MG63 (cell line): Measurements from ENCODE around the gene TRIM9. TPM values are rescaled to one million over a fixed set of nuclear protein-coding genes. Genes with fewer than 3 reads are reported as not detected.
"Not testable (repeated sequence)": the region's sequence is repeated elsewhere in the genome, so short reads cannot be mapped to it uniquely, and the experiment has no call there.

Experiments used
- DNase-seq: peaks from one replicate; pipeline ENCODE4 v3.0.0-alpha.2; 2020
- H3K27me3 ChIP-seq: fragments of 250-450 bp; sonication (Bioruptor Pico); 2 replicates; pipeline ENCODE4 v1.5.1; 2020; ENCODE audit warnings: mild to moderate bottlenecking, moderate library complexity
- H3K36me3 ChIP-seq: fragments of 250-450 bp; sonication (Bioruptor Pico); 2 replicates; pipeline ENCODE4 v1.5.1; 2020; ENCODE audit warnings: mild to moderate bottlenecking, moderate library complexity
- H3K4me3 ChIP-seq: fragments of 250-450 bp; sonication (Bioruptor Pico); 2 replicates; pipeline ENCODE4 v1.5.1; 2020; ENCODE audit warnings: mild to moderate bottlenecking, moderate library complexity
- H3K9me3 ChIP-seq: fragments of 250-450 bp; sonication (Bioruptor Pico); 2 replicates; pipeline ENCODE4 v1.5.1; 2020; ENCODE audit warnings: mild to moderate bottlenecking, moderate library complexity
- total RNA-seq: library from RNA; depleted of rRNA; stranded (reverse); fragments of >200 nt; shearing (Covaris generic); gene quantifications from 2 replicates; pipeline ENCODE4 v1.2.3, GENCODE V29; 2014; ENCODE audit warnings: low replicate concordance

TRIM9 gene
- total RNA-seq, 1 experiment from 2014 or later: 0.33 TPM

DNA sequence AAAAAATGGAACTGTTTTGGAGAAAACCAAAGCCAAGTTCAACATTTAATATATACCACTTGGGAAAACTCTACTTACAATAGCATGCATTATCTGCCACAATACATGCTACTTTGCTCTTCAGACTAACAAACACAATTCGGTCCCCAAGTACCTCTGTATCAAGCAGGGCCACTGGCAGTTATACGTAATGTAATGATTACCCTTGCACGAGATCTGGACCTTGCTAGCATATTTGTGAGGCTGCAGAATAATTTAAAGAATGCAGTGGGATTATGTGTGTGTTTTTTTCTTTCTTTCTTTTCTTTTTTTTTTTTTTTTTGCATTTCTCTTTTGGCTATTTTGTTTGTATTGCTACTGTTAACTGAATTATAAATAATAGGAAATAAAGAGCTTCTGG is 127.8 kb downstream of the TRIM9 start:
- H3K9me3 ChIP-seq: no peaks in the 10 kb centered on the region
- H3K36me3 ChIP-seq: no peaks in the 10 kb centered on the region
- no peak for DNase-seq
- no peak overlapping the region for H3K4me3 ChIP-seq
- no peaks in the 10 kb centered on the region for H3K27me3 ChIP-seq

DNA sequence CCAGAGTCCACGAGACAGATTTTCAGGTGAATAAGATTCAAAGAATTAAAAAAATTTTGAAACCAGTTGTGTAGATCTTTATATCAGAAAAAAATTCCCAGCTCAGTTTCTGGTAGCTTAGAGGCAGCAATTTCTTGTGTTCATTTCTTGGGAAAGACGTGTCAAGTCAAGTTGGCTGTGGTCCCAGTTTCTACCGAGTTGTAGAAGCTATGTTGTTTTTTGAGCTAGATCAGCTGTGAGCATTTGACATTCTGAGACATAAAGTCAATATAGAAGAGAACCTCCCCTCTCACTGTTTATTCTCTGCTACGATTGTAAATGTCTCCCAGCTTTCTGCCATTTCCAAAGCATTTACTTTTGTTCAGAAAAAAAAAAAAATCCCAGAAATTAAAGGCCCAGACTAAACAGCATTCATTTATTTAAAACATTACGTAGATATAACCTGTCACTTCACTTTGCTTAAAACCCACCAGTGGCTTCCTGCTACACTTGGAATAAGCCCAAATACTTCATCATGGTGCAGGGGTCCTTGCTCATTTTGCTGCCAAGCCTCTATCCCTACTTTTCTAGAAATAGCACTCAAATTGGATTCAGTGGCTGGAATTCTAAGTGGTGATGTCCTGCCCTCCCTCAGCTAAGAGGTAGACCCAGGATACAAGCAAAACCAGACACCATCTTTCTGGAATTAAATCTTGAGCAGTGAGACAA is 130.1 kb downstream of the TRIM9 start:
- Histone ChIP-seq H3K36me3 (no peaks in the 10 kb centered on the region), H3K27me3 (no peaks in the 10 kb centered on the region), H3K9me3 (no peaks in the 10 kb centered on the region), H3K4me3 (no peak overlapping the region)
- peak; percentile 12 for DNase-seq

DNA sequence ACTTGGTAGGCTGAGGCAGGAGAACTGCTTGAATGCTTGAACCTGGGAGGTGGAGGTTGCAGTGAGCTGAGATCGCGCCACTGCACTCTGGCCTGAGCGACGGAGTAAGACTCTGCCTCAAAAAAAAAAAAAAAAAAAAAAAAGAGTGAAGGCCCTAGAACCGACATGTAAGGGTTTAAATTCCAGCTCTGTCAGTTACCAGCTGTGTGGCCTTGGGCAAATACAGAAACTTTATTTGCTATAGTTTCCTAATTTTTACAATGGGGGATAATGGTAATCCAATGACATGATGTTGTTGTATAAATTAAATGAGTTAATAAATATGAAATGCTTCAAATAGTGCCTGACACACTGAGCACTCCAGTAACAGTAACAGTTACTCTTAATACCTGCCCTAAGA is 131.0 kb downstream of the TRIM9 start:
- H3K9me3 ChIP-seq: no peaks in the 10 kb centered on the region
- H3K36me3 ChIP-seq: no peaks in the 10 kb centered on the region
- H3K4me3 ChIP-seq: no peak overlapping the region
- no peaks in the 10 kb centered on the region for H3K27me3 ChIP-seq
- DNase-seq: no peak

DNA sequence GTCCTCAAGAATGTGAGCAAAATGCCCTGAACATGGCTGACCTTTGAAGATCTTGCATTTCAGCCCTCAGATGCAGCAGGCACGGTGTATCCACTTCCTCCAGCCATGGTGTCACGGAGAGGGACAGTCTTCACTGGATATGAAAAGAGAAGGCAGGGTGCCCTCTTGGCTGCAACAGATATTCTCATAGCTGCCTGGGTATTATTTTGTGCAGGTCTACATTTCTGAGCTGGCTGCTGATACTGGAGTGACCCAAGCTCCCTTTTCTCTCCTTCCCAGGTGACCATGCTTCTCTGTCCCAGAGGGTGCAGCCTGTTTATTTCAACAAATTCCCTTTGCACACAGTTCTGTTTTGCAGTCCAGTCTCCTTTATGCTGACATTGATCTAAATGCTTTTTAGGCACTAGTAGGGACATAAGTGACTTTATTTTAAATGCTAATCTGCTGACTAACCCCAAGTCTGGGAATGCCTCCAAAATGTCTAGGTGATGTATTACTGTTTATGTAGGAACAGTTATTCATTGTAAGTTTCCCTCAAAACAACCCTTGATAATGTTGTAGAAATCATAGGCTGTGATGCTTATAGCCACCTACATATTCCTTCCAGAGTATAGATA is 133.2 kb downstream of the TRIM9 start:
- H3K27me3 ChIP-seq: no peaks in the 10 kb centered on the region
- no peak for DNase-seq
- no peaks in the 10 kb centered on the region for H3K36me3 ChIP-seq
- H3K9me3 ChIP-seq: no peaks in the 10 kb centered on the region
- H3K4me3 ChIP-seq: no peak overlapping the region

DNA sequence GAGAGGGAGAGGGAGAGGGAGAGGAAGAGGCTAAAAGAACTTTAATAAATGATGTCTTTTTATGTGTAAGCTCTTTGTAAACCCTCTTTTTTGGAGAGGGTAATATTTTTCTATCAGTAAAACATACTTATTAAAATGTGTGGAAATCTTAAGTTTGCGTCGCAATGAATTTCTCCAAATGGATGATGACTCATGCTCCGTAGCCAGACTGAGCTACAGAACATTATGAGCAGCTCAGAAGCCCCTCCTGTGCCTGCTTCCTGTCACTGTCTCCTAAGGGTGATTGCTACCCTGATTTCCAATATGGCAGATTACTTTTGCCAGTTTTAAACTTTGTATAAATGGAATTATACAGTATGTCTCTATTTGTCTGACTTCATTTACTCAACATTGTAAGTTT is 137.6 kb downstream of the TRIM9 start:
- H3K4me3 ChIP-seq: peak overlapping the region; percentile 34

DNA sequence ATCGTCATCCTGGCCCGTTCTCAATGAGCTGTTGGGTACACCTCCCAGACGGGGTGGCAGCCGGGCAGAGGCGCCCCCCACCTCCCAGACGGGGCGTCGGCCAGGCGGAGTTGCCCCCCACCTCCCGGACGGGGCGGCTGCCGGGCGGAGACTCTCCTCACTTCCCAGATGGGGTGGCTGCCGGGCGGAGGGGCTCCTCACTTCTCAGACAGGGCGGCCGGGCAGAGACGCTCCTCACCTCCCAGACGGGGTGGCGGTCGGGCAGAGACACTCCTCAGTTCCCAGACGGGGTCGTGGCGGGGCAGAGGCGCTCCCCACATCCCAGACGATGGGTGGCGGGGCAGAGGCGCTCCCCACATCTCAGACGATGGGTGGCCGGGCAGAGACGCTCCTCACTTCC is 138.5 kb downstream of the TRIM9 start:
- H3K9me3 ChIP-seq, DNase-seq, H3K27me3 ChIP-seq, H3K36me3 ChIP-seq: not testable (repeated sequence)
- H3K4me3 ChIP-seq: peak overlapping the region; percentile 34

More for the DNA sequence above, 137.6 kb downstream of the TRIM9 start:
- no peaks in the 10 kb centered on the region for H3K36me3 ChIP-seq
- H3K27me3 ChIP-seq: no peaks in the 10 kb centered on the region
- DNase-seq: peak; percentile 14
- no peaks in the 10 kb centered on the region for H3K9me3 ChIP-seq

DNA sequence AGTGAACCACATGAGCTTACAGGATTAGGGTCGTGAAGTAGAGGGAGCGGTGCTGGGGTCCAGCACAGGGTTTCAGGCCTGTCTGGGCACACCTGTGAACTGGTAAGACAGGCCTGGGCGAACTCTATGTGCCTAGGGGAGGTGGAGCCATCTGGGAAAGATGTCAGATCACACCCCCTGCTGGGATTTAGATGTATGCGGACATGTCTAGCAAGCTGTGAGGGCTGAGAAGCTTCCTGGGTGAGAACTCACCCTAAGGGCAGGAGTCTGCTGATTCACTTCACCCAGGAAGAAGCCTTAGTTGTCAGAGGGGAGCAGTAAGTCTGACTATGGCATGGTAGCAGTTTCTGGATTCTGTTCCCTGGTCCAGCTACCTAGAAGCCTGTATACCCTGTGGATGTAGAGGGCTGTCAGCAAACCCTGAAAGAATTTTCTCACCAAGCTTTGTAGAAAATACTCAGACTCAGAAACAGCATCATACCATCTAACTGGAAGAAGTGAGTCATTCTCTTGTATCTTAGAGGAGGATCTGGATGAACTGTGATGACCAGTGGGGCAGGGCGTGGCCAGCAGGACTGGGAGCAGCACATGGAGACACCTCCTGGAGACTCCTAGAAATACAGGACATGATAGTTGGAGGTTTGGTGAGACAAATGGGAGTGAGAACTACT is 139.4 kb downstream of the TRIM9 start:
- peak; percentile 92 for DNase-seq
- H3K4me3 ChIP-seq: no peak overlapping the region
- H3K27me3 ChIP-seq: no peaks in the 10 kb centered on the region
- no peaks in the 10 kb centered on the region for H3K36me3 ChIP-seq
- no peaks in the 10 kb centered on the region for H3K9me3 ChIP-seq

DNA sequence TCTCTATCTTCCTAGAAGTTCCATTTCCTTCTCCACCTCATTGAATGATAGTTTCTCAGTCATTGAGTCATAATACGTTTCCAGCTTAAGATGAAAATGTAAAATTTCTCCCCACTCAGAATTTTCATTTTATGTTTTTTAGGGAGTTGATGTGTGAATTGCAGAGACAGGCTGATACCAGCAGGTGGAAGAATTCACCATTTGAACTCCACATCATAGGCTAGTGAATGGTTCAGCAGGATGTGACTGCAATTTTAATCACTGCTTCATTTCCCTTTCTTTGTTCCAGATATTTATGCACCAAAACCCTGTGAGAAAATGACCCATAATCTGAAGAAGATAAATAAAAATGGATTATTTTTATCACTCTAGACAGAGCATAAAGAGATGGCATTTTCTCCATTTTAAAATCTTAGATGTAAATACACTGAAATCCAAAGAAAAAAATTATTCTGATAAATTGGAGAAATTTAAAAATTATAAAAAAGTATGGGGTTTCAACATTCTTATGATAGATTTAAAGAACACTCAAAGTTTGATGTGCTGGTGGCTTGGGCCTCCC is 140.0 kb downstream of the TRIM9 start:
- Histone ChIP-seq H3K27me3 (no peaks in the 10 kb centered on the region), H3K4me3 (no peak overlapping the region), H3K9me3 (no peaks in the 10 kb centered on the region), H3K36me3 (no peaks in the 10 kb centered on the region)
- DNase-seq: no peak

DNA sequence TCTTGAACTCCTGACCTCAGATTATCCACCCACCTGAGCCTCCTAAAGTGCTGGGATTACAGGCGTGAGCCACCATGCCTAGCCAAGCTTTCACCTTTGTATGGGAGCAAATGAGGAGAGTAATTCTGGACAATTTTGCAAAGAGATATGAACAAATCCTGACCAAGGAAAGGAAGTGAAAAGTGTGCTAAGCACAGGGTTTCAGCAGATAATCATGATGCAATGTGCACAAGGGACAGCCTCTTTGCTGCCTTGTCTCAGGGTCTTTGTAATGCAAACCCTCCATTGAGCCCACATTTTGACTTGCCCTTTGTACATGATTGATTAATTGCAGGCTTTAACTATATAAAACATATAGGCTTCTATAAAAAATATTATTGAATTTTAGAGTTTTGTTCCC is 141.4 kb downstream of the TRIM9 start:
- Histone ChIP-seq H3K36me3 (no peaks in the 10 kb centered on the region), H3K27me3 (no peaks in the 10 kb centered on the region), H3K9me3 (no peaks in the 10 kb centered on the region), H3K4me3 (no peak overlapping the region)
- DNase-seq: no peak

DNA sequence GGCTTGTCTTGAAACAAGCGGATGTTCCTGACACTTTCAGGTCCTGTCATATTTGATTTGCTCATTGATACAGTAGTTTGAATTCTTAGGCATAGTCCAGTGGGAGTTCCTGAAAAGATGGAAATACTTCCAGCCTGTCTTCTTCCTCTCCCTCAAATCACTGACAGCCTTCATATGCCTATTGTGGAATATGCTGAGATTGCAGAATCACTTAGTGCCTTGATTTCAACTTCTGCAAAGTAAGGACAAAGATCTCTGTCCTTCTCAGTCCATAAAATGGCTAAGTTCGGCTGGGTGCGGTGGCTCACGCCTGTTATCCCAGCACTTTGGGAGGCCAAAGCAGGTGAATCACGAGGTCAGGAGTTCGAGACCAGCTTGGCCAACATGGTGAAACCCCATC is 143.9 kb downstream of the TRIM9 start:
- H3K9me3 ChIP-seq: no peaks in the 10 kb centered on the region
- H3K27me3 ChIP-seq: no peaks in the 10 kb centered on the region
- no peaks in the 10 kb centered on the region for H3K36me3 ChIP-seq
- DNase-seq: no peak
- H3K4me3 ChIP-seq: no peak overlapping the region

DNA sequence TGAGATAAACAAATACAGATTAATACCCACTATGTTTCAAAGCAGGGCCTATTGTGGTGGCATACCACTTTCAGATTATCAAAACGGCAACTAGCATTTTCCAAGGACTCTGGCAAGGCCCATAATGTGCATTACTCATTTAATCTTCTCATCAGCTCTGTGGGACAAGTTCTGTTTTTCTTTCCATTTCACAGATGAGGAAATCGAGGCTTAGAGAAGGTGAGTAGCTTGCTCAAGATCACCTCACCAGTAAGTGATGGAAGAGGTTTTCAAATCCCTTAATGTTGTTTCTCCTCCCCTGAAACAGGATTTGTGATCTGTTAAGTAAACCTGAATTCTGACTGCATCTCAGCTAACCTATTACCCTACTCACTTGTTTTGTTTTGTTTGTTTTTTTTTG is 146.7 kb downstream of the TRIM9 start:
- Histone ChIP-seq H3K36me3 (no peaks in the 10 kb centered on the region), H3K9me3 (no peaks in the 10 kb centered on the region), H3K27me3 (no peaks in the 10 kb centered on the region), H3K4me3 (no peak overlapping the region)
- no peak for DNase-seq

DNA sequence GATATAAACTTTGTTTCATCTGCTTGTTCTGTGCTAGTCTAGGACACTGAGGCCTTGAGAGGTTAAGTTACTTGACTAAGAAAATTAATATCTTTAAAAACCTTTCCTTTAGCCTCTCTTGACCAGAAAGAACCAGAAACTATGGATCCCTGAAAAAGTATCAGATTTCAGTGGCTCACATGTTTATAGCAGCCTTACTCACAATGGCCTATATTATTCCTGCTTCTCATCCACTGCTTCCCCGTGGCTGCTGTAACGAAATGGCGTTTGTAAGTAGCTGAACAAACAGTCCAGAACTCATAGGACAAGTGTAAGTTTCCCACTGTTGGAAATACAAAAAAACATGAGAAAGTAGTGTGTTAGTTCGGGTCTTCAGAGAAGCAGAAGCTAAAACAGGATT is 147.5 kb downstream of the TRIM9 start:
- Histone ChIP-seq H3K4me3 (no peak overlapping the region), H3K27me3 (no peaks in the 10 kb centered on the region), H3K9me3 (no peaks in the 10 kb centered on the region), H3K36me3 (no peaks in the 10 kb centered on the region)
- DNase-seq: no peak

DNA sequence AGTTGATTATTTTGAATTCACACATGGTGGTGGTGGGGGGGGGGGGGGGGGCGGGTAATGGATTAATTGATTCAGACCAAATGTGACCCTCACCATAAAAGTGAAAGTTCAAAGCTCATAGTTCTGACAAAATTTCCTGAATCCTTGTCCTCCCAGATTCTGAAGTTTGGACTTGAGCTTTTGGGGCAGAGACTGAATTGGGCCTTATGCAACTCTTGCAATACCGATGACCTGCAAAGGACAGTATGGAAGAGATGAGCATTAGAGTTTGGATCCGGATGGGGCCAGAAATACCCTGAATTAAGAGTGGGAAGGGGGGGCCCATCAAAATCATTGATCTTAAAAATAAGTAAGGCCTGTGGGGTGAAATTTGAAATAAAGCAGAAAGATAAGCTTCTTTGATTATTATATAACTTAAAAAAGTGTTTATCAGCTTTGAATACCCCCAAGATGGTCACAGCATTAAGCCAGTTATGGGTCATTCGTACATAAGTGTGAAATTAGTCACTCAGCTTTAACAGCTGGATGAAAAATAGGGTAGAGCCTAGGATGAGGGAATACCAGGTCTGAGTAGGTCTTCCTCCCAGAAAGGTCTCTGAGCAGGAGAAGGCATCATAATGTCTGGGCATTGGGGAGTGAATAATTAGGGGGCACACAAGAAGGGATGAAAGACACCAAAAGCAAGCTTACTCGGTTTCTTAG is 148.5 kb downstream of the TRIM9 start:
- Histone ChIP-seq H3K36me3 (no peaks in the 10 kb centered on the region), H3K27me3 (no peaks in the 10 kb centered on the region), H3K4me3 (no peak overlapping the region), H3K9me3 (no peaks in the 10 kb centered on the region)
- no peak for DNase-seq

DNA sequence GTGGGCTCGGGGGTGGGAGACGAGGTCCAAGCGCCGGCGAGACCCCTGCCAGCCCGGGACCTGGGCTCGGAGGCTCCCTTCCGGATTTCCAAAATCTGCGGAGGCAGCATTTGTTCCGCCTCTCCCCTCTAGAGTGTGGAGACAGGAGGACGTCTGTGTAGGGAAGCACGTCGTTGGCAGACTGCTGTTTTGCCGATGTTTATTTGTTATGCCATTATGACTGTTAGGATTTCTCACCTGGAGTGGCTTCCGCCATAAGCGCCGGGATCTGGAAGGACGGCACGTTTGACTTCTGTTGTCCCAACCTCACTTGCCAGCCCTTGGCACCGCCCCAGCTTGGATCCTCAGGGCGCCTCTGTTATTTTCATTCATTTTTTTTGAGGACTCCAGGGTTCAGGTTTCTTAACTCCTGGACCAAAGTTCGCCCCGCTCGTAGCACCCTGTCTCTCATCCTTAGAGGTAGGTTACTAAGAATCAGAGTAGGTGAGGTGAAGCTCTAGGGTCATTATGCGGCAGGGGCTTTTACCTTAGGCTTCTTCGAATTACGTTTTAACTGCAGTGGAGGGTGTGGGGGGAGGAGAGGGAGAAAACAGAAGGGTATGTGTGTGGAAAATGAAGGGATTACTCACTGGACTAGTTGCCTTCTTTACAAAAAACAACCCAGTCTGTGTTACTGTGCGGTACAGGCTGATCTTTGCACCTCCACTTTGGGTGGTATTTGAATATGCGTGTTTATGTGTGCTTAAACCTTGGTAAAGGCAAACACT is 150.1 kb downstream of the TRIM9 start:
- H3K27me3 ChIP-seq: no peaks in the 10 kb centered on the region
- no peaks in the 10 kb centered on the region for H3K9me3 ChIP-seq
- H3K36me3 ChIP-seq: no peaks in the 10 kb centered on the region
- peak; percentile 40 for DNase-seq
- peak overlapping the region; percentile 74 for H3K4me3 ChIP-seq

DNA sequence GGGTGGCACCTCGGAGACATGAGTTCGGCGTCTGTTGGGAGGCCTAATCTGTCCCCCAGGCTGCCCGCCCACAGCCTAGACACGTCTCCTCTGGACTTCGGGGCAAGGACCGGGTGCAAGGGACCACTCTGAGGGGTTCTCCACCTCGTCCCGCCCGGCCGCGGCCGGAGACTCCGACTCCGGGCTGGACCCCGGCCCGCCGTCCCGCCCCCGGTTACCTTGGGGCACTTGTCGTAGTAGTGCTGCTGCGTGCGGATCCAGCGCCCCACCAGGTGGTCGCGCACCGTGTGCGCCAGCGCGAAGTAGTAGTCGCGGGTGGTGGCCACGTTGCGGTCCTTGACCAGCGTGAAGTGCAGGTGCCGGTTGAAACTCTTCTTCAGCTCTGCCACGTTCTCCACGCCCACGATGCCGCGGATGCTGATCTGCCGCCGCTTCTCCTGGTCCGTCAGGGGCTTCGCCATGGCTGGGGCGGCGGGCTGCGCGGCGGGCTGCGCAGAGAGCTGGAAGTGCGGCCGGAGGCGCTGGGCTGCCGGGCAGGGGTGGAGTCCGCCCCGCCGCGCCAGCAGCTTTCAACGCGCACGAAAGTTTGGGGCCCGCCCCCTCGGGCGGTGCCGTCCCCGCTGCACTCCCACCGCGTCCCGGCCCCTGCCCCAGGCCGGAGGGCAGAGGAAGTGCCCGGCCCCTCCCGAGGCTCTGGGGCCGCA is 150.8 kb downstream of the TRIM9 start, which contains the start of gene PYGL:
Gene PYGL (minus strand): TSS at position 541 of the 704 bp plus-strand sequence. CDS start 80 bp downstream, at position 461.
- DNase-seq: peak; percentile 71
- Histone ChIP-seq H3K4me3 (peak within 1 kb of the TSS; percentile 74), H3K36me3 (no peaks in the 10 kb centered on the region), H3K27me3 (no peaks in the 10 kb centered on the region), H3K9me3 (no peaks in the 10 kb centered on the region)
